ENCODE measurements around the gene SIVA1. TPM values are rescaled to one million over a fixed set of nuclear protein-coding genes. Genes with fewer than 3 reads are reported as not detected.
A peak's percentile ranks its signal among the peaks of the same experiment; 100 is the strongest.

SIVA1 gene
- total RNA-seq, 1 experiment from 2014 or later: 128 TPM

- peaks cover 8% of the 10 kb centered on the region for H3K9me3 Mint-ChIP-seq
- DNase-seq (ENCODE audit: low spot score) (no peak), ATAC-seq (no peak)
- no peak overlapping the region for H3K27ac Mint-ChIP-seq
- POLR2A ChIA-PET: no interaction called here
- no peak for TF ChIP-seq SP1 (CRISPR knock-in tag; conservative IDR thresholded peaks at IDR 0.05)
- no peak for TF ChIP-seq RELA (CRISPR knock-in tag; IDR thresholded peaks at IDR 0.05; ENCODE audit: borderline replicate concordance)
- no peak for TF ChIP-seq FOXJ3 (CRISPR knock-in tag; IDR thresholded peaks at IDR 0.05; ENCODE audit: borderline replicate concordance)
- no peak for TF ChIP-seq PRRX2 (CRISPR knock-in tag; IDR thresholded peaks at IDR 0.05)
- TF ChIP-seq KAT7 (CRISPR knock-in tag; IDR thresholded peaks at IDR 0.05; ENCODE audit: borderline replicate concordance): no peak
- no peak for TF ChIP-seq ATF1 (CRISPR knock-in tag; IDR thresholded peaks at IDR 0.05)
- TF ChIP-seq ZNF317 (CRISPR knock-in tag; IDR thresholded peaks at IDR 0.05; ENCODE audit: borderline replicate concordance, low read depth): no peak
- H3K36me3 Mint-ChIP-seq: peaks cover 23% of the 10 kb centered on the region
- peaks cover 8% of the 10 kb centered on the region for H3K4me1 Mint-ChIP-seq
- H3K4me3 Mint-ChIP-seq: no peak overlapping the region
- no peaks in the 10 kb centered on the region for H3K27me3 Mint-ChIP-seq (ENCODE audit: low read depth)
- CTCF ChIA-PET: no interaction called here
Measured at GRCh38 chr14:104704252-104704651, 48.7 kb upstream of the SIVA1 start.

DNA sequence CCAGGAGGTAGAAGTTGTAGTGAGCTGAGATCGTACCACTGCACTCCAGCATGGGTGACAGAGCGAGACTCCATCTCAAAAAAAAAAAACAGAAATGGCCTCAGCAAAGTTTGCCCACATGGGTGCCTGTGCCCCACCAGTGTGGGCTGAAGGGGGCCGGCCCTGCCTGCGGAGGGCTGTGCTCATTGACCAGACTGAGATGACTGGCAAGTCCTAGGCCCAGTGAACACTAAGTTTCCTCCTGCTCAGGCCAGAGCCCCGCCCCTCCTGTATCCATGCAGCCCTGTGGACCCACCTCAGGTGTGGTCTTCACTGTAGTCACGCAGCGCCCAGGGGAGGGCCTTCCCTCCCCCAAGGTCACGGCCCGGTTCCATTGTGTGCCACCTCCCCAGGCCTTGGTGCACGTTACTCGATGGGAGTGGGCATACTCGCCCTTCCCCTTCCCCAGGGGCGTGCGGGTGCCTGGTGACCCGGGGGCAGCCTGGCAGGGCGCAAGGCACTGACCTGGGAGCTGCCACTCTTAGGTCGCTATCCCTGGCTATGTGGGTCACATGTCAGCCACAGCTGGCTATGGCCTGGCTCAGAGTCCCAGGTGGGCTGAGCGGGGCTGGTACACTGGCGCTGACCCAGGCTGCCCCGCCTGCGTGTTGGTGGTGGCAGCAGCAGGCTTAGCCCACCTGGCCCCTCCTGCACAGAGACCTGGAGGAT is 47.5 kb upstream of the SIVA1 start:
- ATAC-seq (peak; percentile 7; the same call in 1 of the 2 replicates), DNase-seq (ENCODE audit: low spot score) (no peak)
- H3K27me3 Mint-ChIP-seq (ENCODE audit: low read depth): no peaks in the 10 kb centered on the region
- H3K4me3 Mint-ChIP-seq: no peak overlapping the region
- peaks cover 8% of the 10 kb centered on the region for H3K9me3 Mint-ChIP-seq
- POLR2A ChIA-PET: interaction anchor here (0.6 kb wide), 1 partner anchor 959 kb away, joined by 3 read pairs; no protein-coding TSS in a partner anchor
- H3K27ac Mint-ChIP-seq: peak overlapping the region; percentile 53
- CTCF ChIA-PET: interaction anchor here (0.6 to 0.7 kb wide), 2 partner anchors 39 to 63 kb away, joined by 3 read pairs; no protein-coding TSS in a partner anchor
- peaks cover 27% of the 10 kb centered on the region for H3K36me3 Mint-ChIP-seq
- peaks cover 6% of the 10 kb centered on the region for H3K4me1 Mint-ChIP-seq
- TF ChIP-seq SP1 (CRISPR knock-in tag; conservative IDR thresholded peaks at IDR 0.05): no peak

DNA sequence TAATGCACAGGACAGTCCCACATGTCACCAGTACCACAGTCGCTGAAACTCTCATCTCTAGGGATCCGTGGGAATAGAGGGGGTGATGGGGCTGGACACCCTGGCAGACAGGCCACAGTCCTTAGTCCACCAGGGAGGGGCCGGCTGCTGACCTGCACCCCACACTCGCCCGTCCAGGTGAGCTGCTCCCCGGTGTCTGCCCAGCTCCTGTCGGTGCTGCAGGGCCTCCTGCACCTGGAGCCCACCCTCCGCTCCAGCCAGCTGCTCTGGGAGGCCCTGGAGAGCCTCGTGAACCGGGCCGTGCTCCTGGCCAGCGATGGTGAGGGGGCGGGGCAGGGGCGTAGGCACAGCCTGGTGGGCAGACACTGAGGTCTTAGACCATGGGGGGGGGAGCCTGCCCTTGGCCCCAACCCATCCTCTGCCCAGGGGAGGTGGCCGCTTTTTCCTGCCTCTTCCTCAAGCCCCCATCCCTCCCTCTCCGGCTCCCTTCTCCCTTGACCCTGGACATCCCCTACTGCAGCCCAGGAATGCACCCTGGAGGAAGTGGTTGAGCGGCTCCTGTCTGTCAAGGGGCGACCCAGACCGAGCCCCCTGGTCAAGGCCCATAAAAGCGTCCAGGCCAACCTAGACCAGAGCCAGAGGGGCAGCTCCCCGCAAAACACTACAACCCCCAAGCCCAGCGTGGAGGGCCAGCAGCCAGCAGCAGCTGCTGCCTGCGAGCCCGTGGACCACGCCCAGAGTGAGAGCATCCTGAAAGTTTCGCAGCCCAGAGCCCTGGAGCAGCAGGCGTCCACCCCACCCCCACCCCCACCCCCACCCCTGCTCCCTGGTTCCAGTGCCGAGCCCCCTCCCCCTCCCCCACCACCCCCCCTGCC is 46.0 kb upstream of the SIVA1 start:
- Mint-ChIP-seq H3K4me1 (peaks cover 3% of the 10 kb centered on the region; the same call in 1 of the 2 replicates), H3K27me3 (ENCODE audit: low read depth) (no peaks in the 10 kb centered on the region), H3K9me3 (peaks cover 8% of the 10 kb centered on the region), H3K4me3 (no peak overlapping the region), H3K27ac (no peak overlapping the region), H3K36me3 (peaks cover 28% of the 10 kb centered on the region)
- no peak; the same call in 1 of the 2 replicates for ATAC-seq
- ChIA-PET CTCF (interaction anchor here (0.6 to 3.1 kb wide), 8 partner anchors 9 to 64 kb away, joined by 3 to 18 read pairs (median 3); no protein-coding TSS in a partner anchor), POLR2A (no interaction called here)
- DNase-seq (ENCODE audit: low spot score): no peak
- TF ChIP-seq SMAD3 (CRISPR knock-in tag; IDR thresholded peaks at IDR 0.05; ENCODE audit: borderline replicate concordance) (no peak), ETV6 (CRISPR knock-in tag; IDR thresholded peaks at IDR 0.05) (no peak), ATF6 (CRISPR knock-in tag; IDR thresholded peaks at IDR 0.05) (no peak)
- TF ChIP-seq, protein P1, sequence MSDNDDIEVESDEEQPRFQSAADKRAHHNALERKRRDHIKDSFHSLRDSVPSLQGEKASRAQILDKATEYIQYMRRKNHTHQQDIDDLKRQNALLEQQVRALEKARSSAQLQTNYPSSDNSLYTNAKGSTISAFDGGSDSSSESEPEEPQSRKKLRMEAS (CRISPR knock-in tag; IDR thresholded peaks at IDR 0.05): no peak
- TF ChIP-seq, protein P2, sequence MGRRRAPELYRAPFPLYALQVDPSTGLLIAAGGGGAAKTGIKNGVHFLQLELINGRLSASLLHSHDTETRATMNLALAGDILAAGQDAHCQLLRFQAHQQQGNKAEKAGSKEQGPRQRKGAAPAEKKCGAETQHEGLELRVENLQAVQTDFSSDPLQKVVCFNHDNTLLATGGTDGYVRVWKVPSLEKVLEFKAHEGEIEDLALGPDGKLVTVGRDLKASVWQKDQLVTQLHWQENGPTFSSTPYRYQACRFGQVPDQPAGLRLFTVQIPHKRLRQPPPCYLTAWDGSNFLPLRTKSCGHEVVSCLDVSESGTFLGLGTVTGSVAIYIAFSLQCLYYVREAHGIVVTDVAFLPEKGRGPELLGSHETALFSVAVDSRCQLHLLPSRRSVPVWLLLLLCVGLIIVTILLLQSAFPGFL (CRISPR knock-in tag; IDR thresholded peaks at IDR 0.05; ENCODE audit: borderline replicate concordance): no peak
